GM12878 (cell line): ENCODE data around the gene DIRAS1. TPM values are rescaled to one million over a fixed set of nuclear protein-coding genes. Genes with fewer than 3 reads are reported as not detected.

Experiments used
- BHLHE40 ChIP-seq, 2 experiments: fragments of 450-650 bp in 1 of 2; IDR thresholded peaks; 2 replicates each; pipeline ENCODE4 v1.6.1; 2011 to 2017; ENCODE audit warnings: low read depth in 2 of 2, borderline replicate concordance in 1 of 2, improper control_type of control experiment in 1 of 2, low read length in 1 of 2, mild to moderate bottlenecking in 1 of 2
- BRCA1 ChIP-seq: IDR thresholded peaks from 2 replicates; pipeline ENCODE4 v1.6.1; 2011; ENCODE audit warnings: low read depth, low read length, improper control_type of control experiment
- CREM ChIP-seq: IDR thresholded peaks from 2 replicates; pipeline ENCODE4 v1.6.1; 2014; ENCODE audit warnings: antibody characterized with exemption, low read depth
- DPF2 ChIP-seq: fragments of 450-650 bp; IDR thresholded peaks from 2 replicates; pipeline ENCODE4 v1.6.1; 2017; ENCODE audit warnings: mild to moderate bottlenecking
- HCFC1 ChIP-seq: fragments of 150-350 bp; IDR thresholded peaks from 2 replicates; pipeline ENCODE4 v1.6.1; 2014; ENCODE audit warnings: low read length
- MEF2A ChIP-seq: IDR thresholded peaks from 2 replicates; pipeline ENCODE4 v1.6.1; 2011; ENCODE audit warnings: low read depth, mild to moderate bottlenecking, low read length, moderate library complexity; ENCODE audit not compliant: insufficient read depth
- RB1 ChIP-seq: fragments of 450-650 bp; formaldehyde crosslinking; IDR thresholded peaks from 2 replicates; pipeline ENCODE4 v1.6.1; 2017; ENCODE audit warnings: mild to moderate bottlenecking, borderline replicate concordance
- SUPT20H ChIP-seq: IDR thresholded peaks from 2 replicates; pipeline ENCODE4 v1.6.1; 2011; ENCODE audit warnings: low read depth, mild to moderate bottlenecking, low read length, moderate library complexity, borderline replicate concordance; ENCODE audit not compliant: control insufficient read depth
- ZNF217 ChIP-seq: fragments of 450-650 bp; IDR thresholded peaks from 2 replicates; pipeline ENCODE4 v1.6.1; 2017; ENCODE audit warnings: antibody characterized with exemption, mild to moderate bottlenecking
- polyA plus RNA-seq, 11 experiments: library from polyadenylated mRNA; depleted of rRNA in 4 of 11; unstranded in 6 of 11; stranded (reverse) in 5 of 11; fragments of >200 nt; fragmentation: Nextera tagmentation in 4 of 11; fragmentation: Illumina TruSeq in 1 of 11; extraction: Ambion mirVana in 4 of 11; extraction: Trizol in 1 of 11; gene quantifications; 1 replicate in 1 of 11; 2 replicates in 10 of 11; pipeline versions ENCODE4 v1.2.1 to v1.2.3, GENCODE V29; 2011 to 2016; ENCODE audit warnings: inconsistent platforms in 2 of 11, missing spikeins in 2 of 11, low read depth in 1 of 11
- total RNA-seq, 4 experiments: library from RNA; depleted of rRNA in 3 of 4; stranded (reverse); fragments of >200 nt in 3 of 4; fragmentation: Illumina TruSeq in 1 of 4; extraction: Trizol in 1 of 4; gene quantifications; 2 replicates each; pipeline versions ENCODE4 v1.2.1 to v1.2.3, GENCODE V29; 2013 to 2021
- TF ChIP-seq, protein P1 (sequence below): fragments of 450-650 bp; IDR thresholded peaks from 2 replicates; pipeline ENCODE4 v1.6.1; 2018; ENCODE audit warnings: borderline replicate concordance, mild to moderate bottlenecking; ENCODE audit not compliant: partially characterized antibody
- TF ChIP-seq, protein P2 (sequence below): fragments of 450-650 bp; formaldehyde crosslinking; IDR thresholded peaks from 2 replicates; pipeline ENCODE4 v1.4.0; 2022; ENCODE audit warnings: mild to moderate bottlenecking, moderate library complexity
- TF ChIP-seq, protein P3 (sequence below): IDR thresholded peaks from 2 replicates; pipeline ENCODE4 v1.6.1; 2012; ENCODE audit warnings: mild to moderate bottlenecking, low read depth, low read length
- TF ChIP-seq, protein P4 (sequence below): fragments of 450-650 bp; IDR thresholded peaks from 2 replicates; pipeline ENCODE4 v1.6.1; 2014; ENCODE audit warnings: mild to moderate bottlenecking

The DIRAS1 gene
- total and polyA plus RNA-seq, 10 of the 15 experiments (the other 5 are each of a cell fraction or from before 2014, with no cell fraction given): 0.04 to 0.18 (median 0.08) TPM; not detected in 3

DNA sequence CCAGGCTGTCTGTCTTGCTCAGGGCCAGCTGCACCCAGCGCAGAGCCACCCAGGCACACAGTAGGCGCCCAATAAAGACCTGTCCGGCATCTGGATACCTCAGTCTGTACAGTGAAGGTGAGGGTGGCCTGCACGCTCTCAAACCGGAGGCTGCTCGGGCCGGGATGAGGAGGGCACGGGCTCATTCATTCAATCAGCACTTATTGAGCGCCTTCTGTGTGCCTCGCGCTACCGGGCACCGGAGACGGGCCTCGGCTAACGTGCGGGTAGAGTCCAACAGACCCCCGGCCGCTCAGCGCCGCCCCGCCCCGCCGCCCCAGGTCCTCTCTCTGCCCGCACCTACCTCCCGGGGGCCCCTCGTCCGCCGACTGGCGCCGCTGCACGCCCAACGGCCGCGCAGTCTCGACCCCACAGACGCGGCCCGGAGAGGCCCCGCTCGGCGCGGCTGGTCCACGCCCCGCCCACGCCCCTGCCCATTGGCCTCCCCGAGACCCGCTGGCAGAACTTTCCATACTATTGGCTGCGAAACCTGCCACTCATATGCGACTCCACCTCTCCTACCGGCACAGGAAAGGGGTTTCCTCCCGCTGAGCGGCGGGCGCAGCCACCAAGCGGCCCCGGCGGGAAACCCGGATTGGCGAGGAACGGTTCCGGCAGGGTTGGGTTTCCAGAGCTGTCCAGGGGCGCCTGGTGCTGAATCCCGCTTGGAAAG lies 18.6 kb upstream of the DIRAS1 start, which contains the start of gene SLC39A3 (continued):
- TF ChIP-seq BHLHE40 (IDR thresholded peaks at IDR 0.05; ENCODE audit: borderline replicate concordance in 1 of 2, low read depth in 2 of 2, low read length in 1 of 2) (peak; percentile 9 to 45; a peak in 1 of 4 replicates), HCFC1 (peak; percentile 88), MEF2A (0 out of 2 replicates have a peak, but pooled peaks have one; percentile 55), RB1 (peak; percentile 81; the same call in 1 of the 2 replicates), SUPT20H (no peak), DPF2 (peak; percentile 97), ZNF217 (peak; percentile 68; the same call in 1 of the 2 replicates), BRCA1 (0 out of 2 replicates have a peak, but pooled peaks have one; percentile 17), CREM (0 out of 2 replicates have a peak, but pooled peaks have one; percentile 52)
- TF ChIP-seq, protein P1, sequence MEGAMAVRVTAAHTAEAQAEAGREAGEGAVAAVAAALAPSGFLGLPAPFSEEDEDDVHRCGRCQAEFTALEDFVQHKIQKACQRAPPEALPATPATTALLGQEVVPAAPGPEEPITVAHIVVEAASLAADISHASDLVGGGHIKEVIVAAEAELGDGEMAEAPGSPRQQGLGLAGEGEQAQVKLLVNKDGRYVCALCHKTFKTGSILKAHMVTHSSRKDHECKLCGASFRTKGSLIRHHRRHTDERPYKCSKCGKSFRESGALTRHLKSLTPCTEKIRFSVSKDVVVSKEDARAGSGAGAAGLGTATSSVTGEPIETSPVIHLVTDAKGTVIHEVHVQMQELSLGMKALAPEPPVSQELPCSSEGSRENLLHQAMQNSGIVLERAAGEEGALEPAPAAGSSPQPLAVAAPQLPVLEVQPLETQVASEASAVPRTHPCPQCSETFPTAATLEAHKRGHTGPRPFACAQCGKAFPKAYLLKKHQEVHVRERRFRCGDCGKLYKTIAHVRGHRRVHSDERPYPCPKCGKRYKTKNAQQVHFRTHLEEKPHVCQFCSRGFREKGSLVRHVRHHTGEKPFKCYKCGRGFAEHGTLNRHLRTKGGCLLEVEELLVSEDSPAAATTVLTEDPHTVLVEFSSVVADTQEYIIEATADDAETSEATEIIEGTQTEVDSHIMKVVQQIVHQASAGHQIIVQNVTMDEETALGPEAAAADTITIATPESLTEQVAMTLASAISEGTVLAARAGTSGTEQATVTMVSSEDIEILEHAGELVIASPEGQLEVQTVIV: peak; percentile 40
- TF ChIP-seq, protein P2, sequence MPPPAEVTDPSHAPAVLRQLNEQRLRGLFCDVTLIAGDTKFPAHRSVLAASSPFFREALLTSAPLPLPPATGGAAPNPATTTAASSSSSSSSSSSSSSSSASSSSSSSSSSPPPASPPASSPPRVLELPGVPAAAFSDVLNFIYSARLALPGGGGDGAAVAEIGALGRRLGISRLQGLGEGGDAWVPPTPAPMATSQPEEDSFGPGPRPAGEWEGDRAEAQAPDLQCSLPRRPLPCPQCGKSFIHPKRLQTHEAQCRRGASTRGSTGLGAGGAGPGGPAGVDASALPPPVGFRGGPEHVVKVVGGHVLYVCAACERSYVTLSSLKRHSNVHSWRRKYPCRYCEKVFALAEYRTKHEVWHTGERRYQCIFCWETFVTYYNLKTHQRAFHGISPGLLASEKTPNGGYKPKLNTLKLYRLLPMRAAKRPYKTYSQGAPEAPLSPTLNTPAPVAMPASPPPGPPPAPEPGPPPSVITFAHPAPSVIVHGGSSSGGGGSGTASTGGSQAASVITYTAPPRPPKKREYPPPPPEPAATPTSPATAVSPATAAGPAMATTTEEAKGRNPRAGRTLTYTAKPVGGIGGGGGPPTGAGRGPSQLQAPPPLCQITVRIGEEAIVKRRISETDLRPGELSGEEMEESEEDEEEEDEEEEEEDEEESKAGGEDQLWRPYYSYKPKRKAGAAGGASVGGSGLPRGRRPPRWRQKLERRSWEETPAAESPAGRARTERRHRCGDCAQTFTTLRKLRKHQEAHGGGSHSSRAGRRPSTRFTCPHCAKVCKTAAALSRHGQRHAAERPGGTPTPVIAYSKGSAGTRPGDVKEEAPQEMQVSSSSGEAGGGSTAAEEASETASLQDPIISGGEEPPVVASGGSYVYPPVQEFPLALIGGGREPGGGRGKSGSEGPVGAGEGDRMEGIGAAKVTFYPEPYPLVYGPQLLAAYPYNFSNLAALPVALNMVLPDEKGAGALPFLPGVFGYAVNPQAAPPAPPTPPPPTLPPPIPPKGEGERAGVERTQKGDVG: no peak
- TF ChIP-seq, protein P3, sequence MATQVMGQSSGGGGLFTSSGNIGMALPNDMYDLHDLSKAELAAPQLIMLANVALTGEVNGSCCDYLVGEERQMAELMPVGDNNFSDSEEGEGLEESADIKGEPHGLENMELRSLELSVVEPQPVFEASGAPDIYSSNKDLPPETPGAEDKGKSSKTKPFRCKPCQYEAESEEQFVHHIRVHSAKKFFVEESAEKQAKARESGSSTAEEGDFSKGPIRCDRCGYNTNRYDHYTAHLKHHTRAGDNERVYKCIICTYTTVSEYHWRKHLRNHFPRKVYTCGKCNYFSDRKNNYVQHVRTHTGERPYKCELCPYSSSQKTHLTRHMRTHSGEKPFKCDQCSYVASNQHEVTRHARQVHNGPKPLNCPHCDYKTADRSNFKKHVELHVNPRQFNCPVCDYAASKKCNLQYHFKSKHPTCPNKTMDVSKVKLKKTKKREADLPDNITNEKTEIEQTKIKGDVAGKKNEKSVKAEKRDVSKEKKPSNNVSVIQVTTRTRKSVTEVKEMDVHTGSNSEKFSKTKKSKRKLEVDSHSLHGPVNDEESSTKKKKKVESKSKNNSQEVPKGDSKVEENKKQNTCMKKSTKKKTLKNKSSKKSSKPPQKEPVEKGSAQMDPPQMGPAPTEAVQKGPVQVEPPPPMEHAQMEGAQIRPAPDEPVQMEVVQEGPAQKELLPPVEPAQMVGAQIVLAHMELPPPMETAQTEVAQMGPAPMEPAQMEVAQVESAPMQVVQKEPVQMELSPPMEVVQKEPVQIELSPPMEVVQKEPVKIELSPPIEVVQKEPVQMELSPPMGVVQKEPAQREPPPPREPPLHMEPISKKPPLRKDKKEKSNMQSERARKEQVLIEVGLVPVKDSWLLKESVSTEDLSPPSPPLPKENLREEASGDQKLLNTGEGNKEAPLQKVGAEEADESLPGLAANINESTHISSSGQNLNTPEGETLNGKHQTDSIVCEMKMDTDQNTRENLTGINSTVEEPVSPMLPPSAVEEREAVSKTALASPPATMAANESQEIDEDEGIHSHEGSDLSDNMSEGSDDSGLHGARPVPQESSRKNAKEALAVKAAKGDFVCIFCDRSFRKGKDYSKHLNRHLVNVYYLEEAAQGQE: peak; percentile 99
- TF ChIP-seq, protein P4, sequence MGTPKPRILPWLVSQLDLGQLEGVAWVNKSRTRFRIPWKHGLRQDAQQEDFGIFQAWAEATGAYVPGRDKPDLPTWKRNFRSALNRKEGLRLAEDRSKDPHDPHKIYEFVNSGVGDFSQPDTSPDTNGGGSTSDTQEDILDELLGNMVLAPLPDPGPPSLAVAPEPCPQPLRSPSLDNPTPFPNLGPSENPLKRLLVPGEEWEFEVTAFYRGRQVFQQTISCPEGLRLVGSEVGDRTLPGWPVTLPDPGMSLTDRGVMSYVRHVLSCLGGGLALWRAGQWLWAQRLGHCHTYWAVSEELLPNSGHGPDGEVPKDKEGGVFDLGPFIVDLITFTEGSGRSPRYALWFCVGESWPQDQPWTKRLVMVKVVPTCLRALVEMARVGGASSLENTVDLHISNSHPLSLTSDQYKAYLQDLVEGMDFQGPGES: peak; percentile 73
